K562 (cell line): ENCODE results near the gene CYP2D6. TPM values are rescaled to one million over a fixed set of nuclear protein-coding genes. Genes with fewer than 3 reads are reported as not detected.
"Not testable (repeated sequence)": the region's sequence is repeated elsewhere in the genome, so short reads cannot be mapped to it uniquely, and the experiment has no call there.

Experiments used
- ATAC-seq: fragments of 200-7000 bp; cut with Tn5 transposase; 3 replicates; pipeline ENCODE4 v1.9.1; 2020; ENCODE audit warnings: moderate library complexity
- BruUV-seq: library from RNA; stranded (reverse); fragments of 400-500 nt; replicated peaks from 2 replicates; lab custom pipeline; 2021; lab: Mats Ljungman, UMichigan
- CTCF ChIA-PET: fragments of 300-600 bp; formaldehyde crosslinking; extraction: SDS; loops from one replicate; lab custom pipeline; 2021; ENCODE audit warnings: low intra/inter-chr PET ratio; lab: Yijun Ruan, JAX
- POLR2A ChIA-PET: fragments of 300-600, 350-650 bp; sonication (Branson Sonifier 250); formaldehyde crosslinking; extraction: SDS; loops from one replicate; lab custom pipeline; 2021; ENCODE audit warnings: antibody characterized with exemption, inconsistent platforms; lab: Yijun Ruan, JAX
- DNase-seq, 4 experiments: peaks; one replicate each; pipeline versions ENCODE4 v3.0.0 to v3.0.0-alpha.2; 2011 to 2018; ENCODE audit warnings: low spot score in 3 of 4, mixed read lengths in 3 of 4; ENCODE audit errors: extremely low read depth in 1 of 4
- FAIRE-seq: peaks from 2 replicates; lab custom pipeline; 2011; peaks lifted over from hg19 to GRCh38; lab: Jason Lieb, UNC
- H2AFZ ChIP-seq: 2 replicates; pipeline ENCODE4 v1.6.0; 2011; ENCODE audit warnings: low read depth, low read length, control low read depth, inconsistent platforms
- H3K27ac ChIP-seq: fragments of 200-600 bp; 3 replicates; pipeline ENCODE4 v1.8.0; 2011; ENCODE audit warnings: low read depth, mild to moderate bottlenecking, control low read depth, inconsistent platforms, low read length, moderate library complexity, mixed read lengths; ENCODE audit errors: extremely low read depth
- H3K27me3 ChIP-seq, 2 experiments: fragments of 300-600 bp in 1 of 2; 2 replicates in 1 of 2; 3 replicates in 1 of 2; pipeline versions ENCODE4 v1.6.0 to v1.8.0; 2011; ENCODE audit warnings: inconsistent platforms in 2 of 2, low read length in 2 of 2, mild to moderate bottlenecking in 1 of 2, mixed read lengths in 1 of 2, moderate library complexity in 1 of 2; ENCODE audit not compliant: control insufficient read depth in 2 of 2, insufficient read depth in 2 of 2
- H3K36me3 ChIP-seq: fragments of 300-600 bp; 3 replicates; pipeline ENCODE4 v1.8.0; 2011; ENCODE audit warnings: mild to moderate bottlenecking, low read length, inconsistent platforms; ENCODE audit not compliant: control insufficient read depth, insufficient read depth
- H3K4me1 ChIP-seq, 2 experiments: fragments of 200-600 bp in 1 of 2; replicated peaks in 1 of 2; 2 replicates in 1 of 2; 3 replicates in 1 of 2; pipeline versions ENCODE4 v1.5.1 to v1.8.0; 2011; ENCODE audit warnings: inconsistent platforms in 2 of 2, low read length in 2 of 2, mild to moderate bottlenecking in 1 of 2, mixed read lengths in 1 of 2, moderate library complexity in 1 of 2; ENCODE audit not compliant: control insufficient read depth in 2 of 2, insufficient read depth in 2 of 2
- H3K4me2 ChIP-seq: 2 replicates; pipeline ENCODE4 v1.6.1; 2011; ENCODE audit warnings: low read length, control low read depth, inconsistent platforms, mixed read lengths; ENCODE audit not compliant: insufficient read depth
- H3K4me3 ChIP-seq: fragments of 200-600 bp; sonication (generic), shearing (Covaris generic); 2 replicates; pipeline ENCODE4 v1.5.1; 2016; ENCODE audit warnings: control low read depth, inconsistent platforms
- H3K79me2 ChIP-seq: fragments of 200-600 bp; 3 replicates; pipeline ENCODE4 v1.8.0; 2011; ENCODE audit warnings: low read length, inconsistent platforms; ENCODE audit not compliant: control insufficient read depth, insufficient read depth
- H3K9ac ChIP-seq, 2 experiments: 2 replicates each; pipeline versions ENCODE4 v1.6.0 to v1.6.1; 2011; ENCODE audit warnings: low read depth in 2 of 2, low read length in 2 of 2, control low read depth in 1 of 2, inconsistent platforms in 1 of 2, mild to moderate bottlenecking in 1 of 2, mixed read lengths in 1 of 2; ENCODE audit not compliant: insufficient read depth in 1 of 2
- H3K9me1 ChIP-seq: one replicate; pipeline ENCODE4 v1.6.0; 2011; ENCODE audit warnings: inconsistent platforms, mild to moderate bottlenecking, low read length, moderate library complexity; ENCODE audit not compliant: control insufficient read depth, insufficient read depth
- H3K9me3 ChIP-seq: replicated peaks from 2 replicates; pipeline ENCODE4 v1.5.1; 2011; ENCODE audit warnings: low read depth, low read length, inconsistent platforms; ENCODE audit not compliant: control insufficient read depth, insufficient read depth
- H4K20me1 ChIP-seq: replicated peaks from 2 replicates; pipeline ENCODE4 v1.6.1; 2011; ENCODE audit warnings: low read length, inconsistent platforms, mixed read lengths; ENCODE audit not compliant: control insufficient read depth, insufficient read depth
- CEBPB ChIP-seq: fragments of 450-650 bp; IDR thresholded peaks from 2 replicates; pipeline ENCODE4 v1.6.1; 2016; ENCODE audit warnings: missing genetic modification characterization, missing compliant biosample characterization
- HNRNPL ChIP-seq: fragments of 200-400 bp; formaldehyde crosslinking; IDR thresholded peaks from 2 replicates; pipeline ENCODE4 v1.6.1; 2017; ENCODE audit warnings: low read depth, mild to moderate bottlenecking, low read length
- NFIC ChIP-seq: fragments of 450-650 bp; IDR thresholded peaks from 2 replicates; pipeline ENCODE4 v1.6.1; 2017; ENCODE audit warnings: mild to moderate bottlenecking, inconsistent platforms
- WGBS: fragments of 100-300 bp; shearing (Covaris generic); methylation state at CpG from one replicate; pipeline ENCODE4 v1.1.6; 2016; ENCODE audit warnings: low coverage, mixed read lengths; ENCODE audit not compliant: insufficient coverage; ENCODE audit errors: missing lambda C conversion rate; 5-methylcytosine and 5-hydroxymethylcytosine counted together
- in situ Hi-C: fragments of 300-500 bp; cut with MboI; formaldehyde crosslinking; loops from 4 replicates; pipeline ENCODE4 v1.15.0; 2018; ENCODE audit warnings: inconsistent platforms, mixed read lengths
- intact Hi-C: fragments of 100-400 bp; cut with micrococcal nuclease; formaldehyde crosslinking; loops from 2 replicates; pipeline ENCODE4 v1.14.2; 2022
- polyA plus RNA-seq, 8 experiments: library from polyadenylated mRNA; depleted of rRNA in 4 of 8; stranded (reverse) in 5 of 8; unstranded in 3 of 8; fragments of >200 nt; fragmentation: Nextera tagmentation in 2 of 8; fragmentation: Illumina TruSeq in 1 of 8; extraction: Ambion mirVana in 2 of 8; extraction: Trizol in 1 of 8; gene quantifications; 2 replicates each; pipeline versions ENCODE4 v1.2.1 to v1.2.3, GENCODE V29; 2011 to 2014; ENCODE audit warnings: inconsistent platforms in 1 of 8, missing spikeins in 1 of 8
- total RNA-seq, 7 experiments: library from RNA; depleted of rRNA in 6 of 7; stranded (reverse); fragments of >200 nt in 6 of 7; fragmentation: Illumina TruSeq in 2 of 7; extraction: Trizol in 2 of 7; gene quantifications; 2 replicates each; pipeline versions ENCODE4 v1.2.1 to v1.2.3, GENCODE V29; 2011 to 2021; ENCODE audit warnings: low replicate concordance in 1 of 7
- TF ChIP-seq, protein P1 (sequence below): sonication (generic); formaldehyde crosslinking; IDR thresholded peaks from 2 replicates; pipeline ENCODE4 v1.8.0; 2022; ENCODE audit warnings: missing genetic modification reagents, mild to moderate bottlenecking, moderate library complexity, borderline replicate concordance
- TF ChIP-seq, protein P2 (sequence below): sonication (generic); formaldehyde crosslinking; IDR thresholded peaks from 2 replicates; pipeline ENCODE4 v1.8.1; 2023; ENCODE audit warnings: mild to moderate bottlenecking, missing genetic modification reagents

Gene CYP2D6
- total and polyA plus RNA-seq, 9 of the 15 experiments (the other 6 are each of a cell fraction or from before 2014, with no cell fraction given), result 0.04 to 0.20 (median 0.09) TPM; not detected in 5

DNA sequence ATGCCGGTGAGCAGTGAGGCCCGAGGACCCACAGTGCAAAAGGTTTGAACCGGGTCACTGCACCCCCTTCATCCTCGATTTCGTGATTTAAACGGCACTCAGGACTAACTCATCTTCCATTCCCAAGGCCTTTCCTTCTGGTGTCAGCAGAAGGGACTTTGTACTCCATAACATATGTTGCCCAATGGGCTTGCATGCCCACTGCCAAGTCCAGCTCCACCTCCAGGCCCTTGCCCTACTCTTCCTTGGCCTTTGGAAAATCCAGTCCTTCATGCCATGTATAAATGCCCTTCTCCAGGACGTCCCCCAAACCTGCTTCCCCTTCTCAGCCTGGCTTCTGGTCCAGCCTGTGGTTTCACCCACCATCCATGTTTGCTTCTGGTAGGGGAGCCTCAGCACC lies 428 bp downstream of the CYP2D6 start:
- FAIRE-seq, H3K4me2 ChIP-seq, POLR2A ChIA-PET: not testable (repeated sequence)

DNA sequence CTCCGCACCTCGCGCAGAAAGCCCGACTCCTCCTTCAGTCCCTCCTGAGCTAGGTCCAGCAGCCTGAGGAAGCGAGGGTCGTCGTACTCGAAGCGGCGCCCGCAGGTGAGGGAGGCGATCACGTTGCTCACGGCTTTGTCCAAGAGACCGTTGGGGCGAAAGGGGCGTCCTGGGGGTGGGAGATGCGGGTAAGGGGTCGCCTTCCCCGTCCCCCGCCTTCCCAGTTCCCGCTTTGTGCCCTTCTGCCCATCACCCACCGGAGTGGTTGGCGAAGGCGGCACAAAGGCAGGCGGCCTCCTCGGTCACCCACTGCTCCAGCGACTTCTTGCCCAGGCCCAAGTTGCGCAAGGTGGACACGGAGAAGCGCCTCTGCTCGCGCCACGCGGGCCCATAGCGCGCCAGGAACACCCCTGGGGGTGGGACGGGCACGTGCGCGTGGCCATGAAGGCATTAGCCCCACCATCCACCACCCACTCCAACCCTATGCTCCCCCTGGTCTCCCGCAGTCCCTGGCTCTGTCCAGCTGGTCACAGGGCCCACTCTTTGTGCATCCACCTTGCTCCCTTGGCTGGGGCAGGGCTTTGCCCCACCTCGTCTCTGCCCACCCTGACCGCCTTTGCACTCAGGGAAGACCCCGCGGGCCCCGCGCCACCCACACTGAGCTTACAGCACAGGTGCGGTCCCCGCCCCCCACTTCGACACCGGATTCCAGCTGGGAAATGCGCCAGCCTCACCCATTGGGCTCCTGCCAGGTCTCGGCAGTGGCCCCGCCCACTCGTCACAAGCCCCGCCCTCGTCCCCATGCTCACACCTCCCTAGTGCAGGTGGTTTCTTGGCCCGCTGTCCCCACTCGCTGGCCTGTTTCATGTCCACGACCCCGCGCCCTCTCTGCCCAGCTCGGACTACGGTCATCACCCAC lies 1.6 kb downstream of the CYP2D6 start:
- H3K9me3 ChIP-seq, H3K9me1 ChIP-seq, H3K36me3 ChIP-seq, H3K4me2 ChIP-seq, POLR2A ChIA-PET, H3K4me3 ChIP-seq, H2AFZ ChIP-seq, CTCF ChIA-PET, H3K9ac ChIP-seq, H3K27me3 ChIP-seq, BruUV-seq, H3K79me2 ChIP-seq, in situ Hi-C loops, H4K20me1 ChIP-seq, H3K27ac ChIP-seq, intact Hi-C loops, FAIRE-seq: not testable (repeated sequence)
- H3K4me1 ChIP-seq, result peaks cover 0 to 12% of the 10 kb centered on the region in 2 experiments; a peak in 2 of 5 replicates
- 0 out of 2 replicates have a peak, but pooled peaks have one; percentile 12 for TF ChIP-seq CEBPB (tag)
- TF ChIP-seq NFIC, result peak; percentile 60
- TF ChIP-seq, protein P1, sequence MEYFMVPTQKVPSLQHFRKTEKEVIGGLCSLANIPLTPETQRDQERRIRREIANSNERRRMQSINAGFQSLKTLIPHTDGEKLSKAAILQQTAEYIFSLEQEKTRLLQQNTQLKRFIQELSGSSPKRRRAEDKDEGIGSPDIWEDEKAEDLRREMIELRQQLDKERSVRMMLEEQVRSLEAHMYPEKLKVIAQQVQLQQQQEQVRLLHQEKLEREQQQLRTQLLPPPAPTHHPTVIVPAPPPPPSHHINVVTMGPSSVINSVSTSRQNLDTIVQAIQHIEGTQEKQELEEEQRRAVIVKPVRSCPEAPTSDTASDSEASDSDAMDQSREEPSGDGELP (CRISPR knock-in tag), result 0 out of 2 replicates have a peak, but pooled peaks have one; percentile 18
- TF ChIP-seq, protein P2, sequence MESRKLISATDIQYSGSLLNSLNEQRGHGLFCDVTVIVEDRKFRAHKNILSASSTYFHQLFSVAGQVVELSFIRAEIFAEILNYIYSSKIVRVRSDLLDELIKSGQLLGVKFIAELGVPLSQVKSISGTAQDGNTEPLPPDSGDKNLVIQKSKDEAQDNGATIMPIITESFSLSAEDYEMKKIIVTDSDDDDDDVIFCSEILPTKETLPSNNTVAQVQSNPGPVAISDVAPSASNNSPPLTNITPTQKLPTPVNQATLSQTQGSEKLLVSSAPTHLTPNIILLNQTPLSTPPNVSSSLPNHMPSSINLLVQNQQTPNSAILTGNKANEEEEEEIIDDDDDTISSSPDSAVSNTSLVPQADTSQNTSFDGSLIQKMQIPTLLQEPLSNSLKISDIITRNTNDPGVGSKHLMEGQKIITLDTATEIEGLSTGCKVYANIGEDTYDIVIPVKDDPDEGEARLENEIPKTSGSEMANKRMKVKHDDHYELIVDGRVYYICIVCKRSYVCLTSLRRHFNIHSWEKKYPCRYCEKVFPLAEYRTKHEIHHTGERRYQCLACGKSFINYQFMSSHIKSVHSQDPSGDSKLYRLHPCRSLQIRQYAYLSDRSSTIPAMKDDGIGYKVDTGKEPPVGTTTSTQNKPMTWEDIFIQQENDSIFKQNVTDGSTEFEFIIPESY (CRISPR knock-in tag), result peak; percentile 14; the same call in 1 of the 2 replicates
- TF ChIP-seq HNRNPL, result 0 out of 2 replicates have a peak, but pooled peaks have one; percentile 26
- WGBS, result 26% methylated on average over 13 of the region's 65 CpGs
- DNase-seq (peak; percentile 25 to 57 (median 44)), ATAC-seq (peak; percentile 75)

More for the DNA sequence above, 428 bp downstream of the CYP2D6 start:
- in situ Hi-C loops, H3K9me3 ChIP-seq, H3K27me3 ChIP-seq, H4K20me1 ChIP-seq, CTCF ChIA-PET, H3K4me3 ChIP-seq, H3K79me2 ChIP-seq, BruUV-seq, H3K9me1 ChIP-seq, H2AFZ ChIP-seq, H3K9ac ChIP-seq, H3K27ac ChIP-seq, ATAC-seq, intact Hi-C loops, H3K36me3 ChIP-seq, DNase-seq: not testable (repeated sequence)
- H3K4me1 ChIP-seq, result peaks cover 0 to 16% of the 10 kb centered on the region in 2 experiments; a peak in 2 of 5 replicates
- WGBS, result 0% methylated on average over 1 of the region's 7 CpGs
